A673 (cell line): Measurements from ENCODE around the gene PDZD8. TPM values are rescaled to one million over a fixed set of nuclear protein-coding genes. Genes with fewer than 3 reads are reported as not detected.

Source experiments
- BruUV-seq: library from RNA; stranded (reverse); fragments of 400-500 nt; replicated peaks from 2 replicates; lab custom pipeline; 2021; lab: Mats Ljungman, UMichigan
- CTCF ChIA-PET: fragments of 300-600 bp; sonication (Branson Sonifier 250); formaldehyde crosslinking; loops from one replicate; lab custom pipeline; 2022; ENCODE audit warnings: antibody characterized with exemption; lab: Charles Lee
- POLR2A ChIA-PET: fragments of 300-600 bp; sonication (Branson Sonifier 250); formaldehyde crosslinking; loops from one replicate; lab custom pipeline; 2022; ENCODE audit warnings: antibody characterized with exemption; ENCODE audit not compliant: low non-redundant PET; lab: Charles Lee
- DNase-seq: peaks from one replicate; pipeline ENCODE4 v3.0.0-alpha.2; 2015; ENCODE audit warnings: low spot score
- H3K27ac ChIP-seq: fragments of 200-600 bp; sonication (generic); 2 replicates; pipeline ENCODE4 v1.5.1; 2016; ENCODE audit warnings: mixed run types, low read depth, mild to moderate bottlenecking, mixed read lengths, antibody characterized with exemption, low read length; ENCODE audit not compliant: poor library complexity, severe bottlenecking
- H3K27me3 ChIP-seq: fragments of 200-600 bp; sonication (generic); replicated peaks from 2 replicates; pipeline ENCODE4 v1.6.1; 2017; ENCODE audit warnings: mixed run types, low read depth, mild to moderate bottlenecking, mixed read lengths, antibody characterized with exemption, low read length; ENCODE audit not compliant: insufficient read depth, poor library complexity
- H3K36me3 ChIP-seq: fragments of 200-600 bp; sonication (generic); 2 replicates; pipeline ENCODE4 v1.6.1; 2016; ENCODE audit warnings: mixed run types, mild to moderate bottlenecking, mixed read lengths, antibody characterized with exemption, low read length; ENCODE audit not compliant: insufficient read depth, poor library complexity, severe bottlenecking
- H3K4me1 ChIP-seq: fragments of 200-600 bp; sonication (generic); 2 replicates; pipeline ENCODE4 v1.6.1; 2017; ENCODE audit warnings: mixed run types, mild to moderate bottlenecking, mixed read lengths, antibody characterized with exemption, low read length; ENCODE audit not compliant: insufficient read depth, poor library complexity, severe bottlenecking
- H3K4me3 ChIP-seq: fragments of 200-600 bp; sonication (generic); 2 replicates; pipeline ENCODE4 v1.5.1; 2016; ENCODE audit warnings: low read depth, mixed run types, mild to moderate bottlenecking, mixed read lengths, low read length; ENCODE audit not compliant: poor library complexity, severe bottlenecking
- H3K9me3 ChIP-seq: fragments of 200-600 bp; sonication (generic); 2 replicates; pipeline ENCODE4 v1.6.1; 2016; ENCODE audit warnings: mixed run types, low read depth, mild to moderate bottlenecking, mixed read lengths, antibody characterized with exemption, low read length; ENCODE audit not compliant: poor library complexity, severe bottlenecking
- EZH2 ChIP-seq: fragments of 200-600 bp; sonication (generic); IDR thresholded peaks from 2 replicates; pipeline ENCODE4 v1.6.1; 2017; ENCODE audit warnings: borderline replicate concordance, low read depth, mild to moderate bottlenecking, mixed read lengths, antibody characterized with exemption, low read length; ENCODE audit not compliant: poor library complexity, severe bottlenecking
- intact Hi-C: fragments of 100-400 bp; cut with micrococcal nuclease; formaldehyde crosslinking; loops from one replicate; pipeline ENCODE4 v1.10.0; 2022; ENCODE audit not compliant: unreplicated experiment
- total RNA-seq: library from RNA; stranded (reverse); gene quantifications from 2 replicates; pipeline ENCODE4 v1.2.3, GENCODE V29; 2021
- TF ChIP-seq, protein P1 (sequence below): fragments of 300-800, 200-600 bp; sonication (generic); conservative IDR thresholded peaks from 2 replicates; pipeline ENCODE4 v1.5.1; 2017; ENCODE audit warnings: low read depth, mild to moderate bottlenecking, antibody characterized with exemption, low read length, moderate library complexity, mixed read lengths

PDZD8 gene
- total RNA-seq, 1 experiment from 2014 or later: 29.5 TPM

DNA sequence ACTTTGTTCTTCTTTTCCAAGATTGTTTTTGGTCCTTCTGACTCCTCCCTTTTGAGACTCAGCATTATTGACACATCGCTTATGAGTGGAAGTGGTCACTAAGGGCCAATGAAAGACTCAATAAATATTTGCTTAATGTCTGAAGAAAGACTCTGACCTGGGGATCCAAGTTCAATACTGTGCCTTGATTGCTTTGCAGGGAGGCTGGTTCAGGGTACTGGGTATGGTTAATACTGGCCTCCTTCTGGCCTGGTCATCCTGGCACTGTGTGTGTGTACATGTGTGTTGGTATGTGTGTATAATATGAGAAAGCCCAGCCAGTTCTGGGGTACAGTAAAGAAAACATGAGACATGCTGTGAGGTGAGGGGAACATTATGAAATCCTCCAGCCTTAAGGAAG is 7.6 kb upstream of the PDZD8 start:
- CTCF ChIA-PET: no interaction called here
- no peaks in the 10 kb centered on the region for H3K36me3 ChIP-seq
- no TSS peak for BruUV-seq
- H3K27ac ChIP-seq: no peak overlapping the region
- no peaks in the 10 kb centered on the region for H3K9me3 ChIP-seq
- H3K4me3 ChIP-seq: no peak overlapping the region
- peaks cover 88% of the 10 kb centered on the region for H3K27me3 ChIP-seq
- TF ChIP-seq, protein P1, sequence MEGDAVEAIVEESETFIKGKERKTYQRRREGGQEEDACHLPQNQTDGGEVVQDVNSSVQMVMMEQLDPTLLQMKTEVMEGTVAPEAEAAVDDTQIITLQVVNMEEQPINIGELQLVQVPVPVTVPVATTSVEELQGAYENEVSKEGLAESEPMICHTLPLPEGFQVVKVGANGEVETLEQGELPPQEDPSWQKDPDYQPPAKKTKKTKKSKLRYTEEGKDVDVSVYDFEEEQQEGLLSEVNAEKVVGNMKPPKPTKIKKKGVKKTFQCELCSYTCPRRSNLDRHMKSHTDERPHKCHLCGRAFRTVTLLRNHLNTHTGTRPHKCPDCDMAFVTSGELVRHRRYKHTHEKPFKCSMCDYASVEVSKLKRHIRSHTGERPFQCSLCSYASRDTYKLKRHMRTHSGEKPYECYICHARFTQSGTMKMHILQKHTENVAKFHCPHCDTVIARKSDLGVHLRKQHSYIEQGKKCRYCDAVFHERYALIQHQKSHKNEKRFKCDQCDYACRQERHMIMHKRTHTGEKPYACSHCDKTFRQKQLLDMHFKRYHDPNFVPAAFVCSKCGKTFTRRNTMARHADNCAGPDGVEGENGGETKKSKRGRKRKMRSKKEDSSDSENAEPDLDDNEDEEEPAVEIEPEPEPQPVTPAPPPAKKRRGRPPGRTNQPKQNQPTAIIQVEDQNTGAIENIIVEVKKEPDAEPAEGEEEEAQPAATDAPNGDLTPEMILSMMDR: no peak
- no peak for TF ChIP-seq EZH2
- no peaks in the 10 kb centered on the region for H3K4me1 ChIP-seq
- no peak for DNase-seq
- POLR2A ChIA-PET: no interaction called here
- intact Hi-C loops: no loop called here

DNA sequence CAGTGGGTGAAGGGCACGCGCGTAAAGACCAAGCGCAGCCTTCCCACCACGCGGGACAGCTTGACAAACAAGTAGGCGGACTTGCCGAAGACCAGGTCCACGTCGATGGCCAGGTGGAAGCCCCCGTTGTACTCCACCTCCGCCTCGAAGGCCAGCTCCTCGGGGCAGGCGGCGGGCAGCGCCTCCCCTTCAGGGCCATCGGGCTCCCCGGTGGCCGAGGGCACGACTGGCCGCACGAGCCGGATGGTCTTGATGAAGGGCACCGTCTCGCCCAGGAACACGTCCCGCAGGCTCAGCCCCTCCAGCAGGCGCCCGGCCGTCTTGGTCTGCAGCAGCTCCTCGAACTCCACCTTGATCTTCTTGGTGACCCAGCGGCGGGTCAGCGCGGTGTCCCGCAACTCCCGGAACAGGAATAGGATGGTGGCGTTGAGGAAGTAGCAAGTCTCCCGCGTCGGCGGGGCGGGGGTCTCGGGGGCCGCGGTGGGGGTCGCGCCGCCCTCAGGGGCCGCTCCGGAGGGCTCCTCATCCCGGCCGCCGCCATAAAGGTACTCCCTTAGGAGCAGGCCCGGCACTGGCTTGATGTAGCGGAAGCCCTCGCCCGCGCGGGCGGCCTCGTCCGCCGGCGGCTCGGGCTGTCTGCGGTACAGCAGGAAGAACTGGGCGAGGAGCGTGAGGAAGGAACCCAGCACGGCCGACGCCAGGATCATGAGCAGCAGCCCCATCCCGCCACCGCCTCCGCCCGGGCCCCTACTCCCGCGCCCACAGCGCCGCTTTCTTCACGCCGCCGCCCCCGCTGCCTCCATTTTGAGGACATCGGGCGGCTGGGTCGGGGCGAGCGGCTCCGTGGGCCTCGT is 507 bp downstream of the PDZD8 start:
- POLR2A ChIA-PET: no interaction called here
- Histone ChIP-seq H3K36me3 (no peaks in the 10 kb centered on the region), H3K4me3 (peak overlapping the region; percentile 92), H3K4me1 (peaks cover 8% of the 10 kb centered on the region), H3K27ac (peak overlapping the region; percentile 78), H3K27me3 (peaks cover 29% of the 10 kb centered on the region), H3K9me3 (no peaks in the 10 kb centered on the region)
- intact Hi-C loops: no loop called here
- CTCF ChIA-PET: interaction anchor here (1.3 kb wide), 1 partner anchor 158 kb away, joined by 4 read pairs; no protein-coding TSS in a partner anchor
- TF ChIP-seq EZH2: no peak
- TF ChIP-seq, protein P1: no peak
- peak; percentile 70 for DNase-seq
- BruUV-seq: no TSS peak

DNA sequence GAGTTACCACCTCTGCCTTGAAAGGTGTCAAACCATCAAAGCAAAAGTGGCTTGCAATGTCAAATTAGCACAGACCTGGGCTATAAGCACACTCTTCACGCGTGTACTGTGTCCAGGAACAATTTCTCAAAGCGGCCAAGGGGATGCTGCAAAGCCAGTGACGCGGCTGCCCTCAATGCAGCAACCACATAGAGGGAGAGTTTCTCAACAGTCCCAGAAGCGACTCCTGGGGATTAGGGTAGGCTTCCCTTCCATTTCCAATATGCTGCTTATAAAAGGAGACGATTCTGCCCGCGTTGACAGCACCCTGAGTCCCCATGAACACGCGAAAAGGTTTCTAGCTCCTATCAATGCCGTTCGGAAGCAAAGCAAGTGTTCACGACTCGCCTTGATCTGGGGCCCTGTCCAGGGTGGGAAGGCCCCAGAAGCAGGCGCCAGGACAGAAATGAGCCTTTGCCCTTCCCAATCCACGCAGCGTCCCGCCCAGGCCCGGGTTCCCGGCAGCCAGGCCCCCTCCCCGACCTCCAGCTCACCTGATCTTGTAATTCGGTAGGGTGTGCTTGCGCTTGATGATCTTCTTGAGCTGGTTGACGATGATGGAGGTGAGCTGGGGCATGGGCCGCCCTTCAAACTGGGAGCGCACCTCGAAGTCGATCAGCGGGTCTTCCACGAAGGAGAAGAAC is 1.3 kb downstream of the PDZD8 start:
- TF ChIP-seq, protein P1: no peak
- TF ChIP-seq EZH2: no peak
- H3K4me1 ChIP-seq: peaks cover 8% of the 10 kb centered on the region
- H3K36me3 ChIP-seq: no peaks in the 10 kb centered on the region
- H3K27me3 ChIP-seq: peaks cover 22% of the 10 kb centered on the region
- no peaks in the 10 kb centered on the region for H3K9me3 ChIP-seq
- intact Hi-C loops: no loop called here
- BruUV-seq: no TSS peak
- DNase-seq: peak; percentile 74
- peak overlapping the region; percentile 92 for H3K4me3 ChIP-seq
- CTCF ChIA-PET: interaction anchor here (1.3 kb wide), 1 partner anchor 157 kb away, joined by 4 read pairs; no protein-coding TSS in a partner anchor
- peak overlapping the region; percentile 78 for H3K27ac ChIP-seq
- POLR2A ChIA-PET: no interaction called here
